ENCODE measurements around the gene LRP1B. TPM values are rescaled to one million over a fixed set of nuclear protein-coding genes. Genes with fewer than 3 reads are reported as not detected.

Gene LRP1B
- total RNA-seq, 1 donor from 2014 or later, result 0.25 TPM

GRCh38 chr2:140597205-140597604 is 1533.6 kb downstream of the LRP1B start:
- DNase-seq (ENCODE audit: low spot score), result no peak
- H3K4me1 Mint-ChIP-seq (ENCODE audit: low read depth), result peaks cover 4% of the 10 kb centered on the region
- no peaks in the 10 kb centered on the region for H3K9me3 Mint-ChIP-seq (ENCODE audit: low read depth)
- no peak for TF ChIP-seq CTCF (IDR thresholded peaks at IDR 0.05)
- H3K27me3 Mint-ChIP-seq (ENCODE audit: low read depth), result peaks cover 2% of the 10 kb centered on the region
- H3K27ac Mint-ChIP-seq (ENCODE audit: unreplicated experiment), result no peak overlapping the region
- H3K36me3 Mint-ChIP-seq (ENCODE audit: low read depth), result no peaks in the 10 kb centered on the region
- H3K4me3 Mint-ChIP-seq (ENCODE audit: unreplicated experiment), result no peak overlapping the region

GRCh38 chr2:140596447-140596846 is 1534.4 kb downstream of the LRP1B start:
- TF ChIP-seq CTCF (IDR thresholded peaks at IDR 0.05), result no peak

GRCh38 chr2:140595107-140595506 is 1535.7 kb downstream of the LRP1B start:
- Mint-ChIP-seq H3K27me3 (ENCODE audit: low read depth) (peaks cover 2% of the 10 kb centered on the region), H3K27ac (ENCODE audit: unreplicated experiment) (no peak overlapping the region), H3K36me3 (ENCODE audit: low read depth) (no peaks in the 10 kb centered on the region), H3K9me3 (ENCODE audit: low read depth) (no peaks in the 10 kb centered on the region), H3K4me1 (ENCODE audit: low read depth) (peaks cover 1% of the 10 kb centered on the region), H3K4me3 (ENCODE audit: unreplicated experiment) (no peak overlapping the region)
- no peak for TF ChIP-seq CTCF (IDR thresholded peaks at IDR 0.05)
- DNase-seq (ENCODE audit: low spot score), result no peak

More at GRCh38 chr2:140596447-140596846, 1534.4 kb downstream of the LRP1B start:
- no peak for DNase-seq (ENCODE audit: low spot score)
- Mint-ChIP-seq H3K36me3 (ENCODE audit: low read depth) (no peaks in the 10 kb centered on the region), H3K27me3 (ENCODE audit: low read depth) (peaks cover 2% of the 10 kb centered on the region), H3K9me3 (ENCODE audit: low read depth) (no peaks in the 10 kb centered on the region), H3K4me3 (ENCODE audit: unreplicated experiment) (no peak overlapping the region), H3K4me1 (ENCODE audit: low read depth) (peaks cover 4% of the 10 kb centered on the region), H3K27ac (ENCODE audit: unreplicated experiment) (no peak overlapping the region)

GRCh38 chr2:140593132-140593531 is 1537.7 kb downstream of the LRP1B start:
- H3K4me1 Mint-ChIP-seq (ENCODE audit: low read depth), result peaks cover 9% of the 10 kb centered on the region
- H3K9me3 Mint-ChIP-seq (ENCODE audit: low read depth), result no peaks in the 10 kb centered on the region
- no peak for DNase-seq (ENCODE audit: low spot score)
- H3K36me3 Mint-ChIP-seq (ENCODE audit: low read depth), result no peaks in the 10 kb centered on the region
- H3K4me3 Mint-ChIP-seq (ENCODE audit: unreplicated experiment), result no peak overlapping the region
- H3K27ac Mint-ChIP-seq (ENCODE audit: unreplicated experiment), result no peak overlapping the region
- no peak for TF ChIP-seq CTCF (IDR thresholded peaks at IDR 0.05)
- H3K27me3 Mint-ChIP-seq (ENCODE audit: low read depth), result peaks cover 2% of the 10 kb centered on the region

GRCh38 chr2:140589696-140590095 is 1541.1 kb downstream of the LRP1B start:
- Mint-ChIP-seq H3K4me1 (ENCODE audit: low read depth) (peaks cover 9% of the 10 kb centered on the region), H3K36me3 (ENCODE audit: low read depth) (no peaks in the 10 kb centered on the region), H3K27ac (ENCODE audit: unreplicated experiment) (no peak overlapping the region), H3K4me3 (ENCODE audit: unreplicated experiment) (no peak overlapping the region), H3K9me3 (ENCODE audit: low read depth) (no peaks in the 10 kb centered on the region), H3K27me3 (ENCODE audit: low read depth) (no peaks in the 10 kb centered on the region)
- TF ChIP-seq CTCF (IDR thresholded peaks at IDR 0.05), result no peak
- DNase-seq (ENCODE audit: low spot score), result no peak
